ENCODE results near the gene CEBPB. TPM values are rescaled to one million over a fixed set of nuclear protein-coding genes. Genes with fewer than 3 reads are reported as not detected.

Gene CEBPB
- total and polyA plus RNA-seq, 4 donors: 19.7 to 61.8 (median 29.2) TPM

DNA sequence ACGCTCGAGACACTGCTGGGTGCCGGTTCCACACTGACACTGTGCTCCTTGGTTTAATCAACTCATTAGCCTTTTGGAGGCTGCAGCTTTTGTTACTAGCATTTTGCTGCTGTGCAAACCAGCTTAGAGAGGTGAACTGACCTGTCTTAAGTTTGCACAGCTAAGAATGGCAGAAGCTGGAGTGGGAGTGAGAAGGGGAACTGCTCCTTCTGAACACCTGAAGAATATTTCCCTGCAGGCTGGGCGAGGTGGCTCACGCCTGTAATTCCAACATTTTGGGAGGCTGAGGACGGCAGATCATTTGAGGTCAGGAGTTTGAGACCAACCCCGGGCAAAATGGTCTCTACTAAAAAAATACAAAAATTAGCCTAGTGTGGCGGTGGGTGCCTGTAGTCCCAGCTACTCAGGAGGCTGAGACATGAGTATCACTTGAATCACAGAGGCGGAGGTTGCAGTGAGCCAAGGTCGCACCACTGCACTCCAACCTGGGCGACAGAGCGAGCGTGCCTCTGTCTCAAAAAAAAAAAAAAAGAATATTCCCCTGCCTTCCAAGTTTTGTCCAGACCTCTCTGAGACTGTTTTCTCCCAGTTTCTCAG, 5.0 kb downstream of the CEBPB start:
- 51% methylated on average over 13 of the region's 13 CpGs for WGBS
- Histone ChIP-seq H3K4me3 (ENCODE audit: low read depth in 1 of 3, low read length in 3 of 3) (no peak overlapping the region), H3K9me3 (ENCODE audit: control insufficient read depth in 4 of 4, low read length in 3 of 4) (no peaks in the 10 kb centered on the region), H3K9ac (ENCODE audit: low read depth in 1 of 2, low read length in 2 of 2) (peak overlapping the region in 1 of 2 donors; percentile 33), H3K36me3 (ENCODE audit: control insufficient read depth in 4 of 4, insufficient read depth in 3 of 4, low read depth in 1 of 4, low read length in 3 of 4) (peaks cover 0 to 9% (median 0%) of the 10 kb centered on the region in 4 donors), H3K27ac (ENCODE audit: low read depth in 1 of 2, low read length in 2 of 2) (peak overlapping the region; percentile 79 to 98), H3K27me3 (ENCODE audit: control insufficient read depth in 4 of 4, insufficient read depth in 4 of 4, low read length in 3 of 4) (no peaks in the 10 kb centered on the region), H3K4me1 (ENCODE audit: control insufficient read depth in 4 of 4, insufficient read depth in 4 of 4, low read length in 3 of 4) (peaks cover 0 to 17% (median 0%) of the 10 kb centered on the region in 4 donors)
- no peak for DNase-seq (ENCODE audit: low spot score)
- TF ChIP-seq YY1 (IDR thresholded peaks at IDR 0.05): peak; percentile 35
- TF ChIP-seq, protein P1, sequence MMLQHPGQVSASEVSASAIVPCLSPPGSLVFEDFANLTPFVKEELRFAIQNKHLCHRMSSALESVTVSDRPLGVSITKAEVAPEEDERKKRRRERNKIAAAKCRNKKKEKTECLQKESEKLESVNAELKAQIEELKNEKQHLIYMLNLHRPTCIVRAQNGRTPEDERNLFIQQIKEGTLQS (IDR thresholded peaks at IDR 0.05): no peak
- peak; percentile 8 for TF ChIP-seq SP1 (IDR thresholded peaks at IDR 0.05)
- TF ChIP-seq HNF4A (conservative IDR thresholded peaks at IDR 0.05): no peak
- TF ChIP-seq NR2F2 (IDR thresholded peaks at IDR 0.05): no peak

DNA sequence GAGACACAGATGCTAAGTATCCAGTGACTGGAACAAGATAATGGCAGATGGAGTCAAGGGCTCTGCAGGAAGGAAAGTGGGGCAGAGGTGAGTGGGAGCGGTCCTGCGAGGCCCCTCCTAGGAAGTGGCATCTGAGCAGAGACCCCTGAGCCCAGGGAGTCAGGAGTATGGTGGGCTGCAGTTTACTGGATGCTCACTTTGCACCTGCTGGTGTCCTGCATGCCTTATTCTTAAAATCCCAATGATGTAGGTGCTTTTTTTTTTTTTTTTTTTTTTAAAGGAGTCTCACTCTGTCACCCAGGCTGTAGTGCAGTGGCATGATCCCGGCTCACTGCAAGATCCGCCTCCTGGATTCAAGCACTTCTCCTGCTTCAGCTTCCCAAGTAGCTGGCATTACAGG, 5.6 kb downstream of the CEBPB start:
- H3K27ac ChIP-seq (ENCODE audit: low read depth in 1 of 2, low read length in 2 of 2): peak overlapping the region in 1 of 2 donors; percentile 98
- WGBS: 78% methylated on average over 4 of the region's 4 CpGs

GRCh38 chr20:50196896-50197295, 6.3 kb downstream of the CEBPB start:
- peaks cover 0 to 8% (median 0%) of the 10 kb centered on the region in 4 donors for H3K36me3 ChIP-seq (ENCODE audit: control insufficient read depth in 4 of 4, insufficient read depth in 3 of 4, low read depth in 1 of 4, low read length in 3 of 4)
- DNase-seq (ENCODE audit: low spot score): no peak
- H3K9ac ChIP-seq (ENCODE audit: low read depth in 1 of 2, low read length in 2 of 2): no peak overlapping the region
- no peaks in the 10 kb centered on the region for H3K9me3 ChIP-seq (ENCODE audit: control insufficient read depth in 4 of 4, low read length in 3 of 4)
- H3K4me3 ChIP-seq (ENCODE audit: low read depth in 1 of 3, low read length in 3 of 3): no peak overlapping the region
- peaks cover 0 to 17% (median 0%) of the 10 kb centered on the region in 4 donors for H3K4me1 ChIP-seq (ENCODE audit: control insufficient read depth in 4 of 4, insufficient read depth in 4 of 4, low read length in 3 of 4)
- TF ChIP-seq FOXA2 (IDR thresholded peaks at IDR 0.05): no peak
- TF ChIP-seq YY1 (IDR thresholded peaks at IDR 0.05): no peak
- TF ChIP-seq GABPA (IDR thresholded peaks at IDR 0.05 in 1 of 2, conservative IDR thresholded peaks at IDR 0.05 in 1 of 2): no peak
- H3K27me3 ChIP-seq (ENCODE audit: control insufficient read depth in 4 of 4, insufficient read depth in 4 of 4, low read length in 3 of 4): no peaks in the 10 kb centered on the region
- H3K27ac ChIP-seq (ENCODE audit: low read depth in 1 of 2, low read length in 2 of 2): no peak overlapping the region
- 93% methylated on average over 6 of the region's 6 CpGs for WGBS

More for the DNA sequence above, 5.6 kb downstream of the CEBPB start:
- no peak overlapping the region for H3K9ac ChIP-seq (ENCODE audit: low read depth in 1 of 2, low read length in 2 of 2)
- no peak overlapping the region for H3K4me3 ChIP-seq (ENCODE audit: low read depth in 1 of 3, low read length in 3 of 3)
- peaks cover 0 to 17% (median 0%) of the 10 kb centered on the region in 4 donors for H3K4me1 ChIP-seq (ENCODE audit: control insufficient read depth in 4 of 4, insufficient read depth in 4 of 4, low read length in 3 of 4)
- H3K27me3 ChIP-seq (ENCODE audit: control insufficient read depth in 4 of 4, insufficient read depth in 4 of 4, low read length in 3 of 4): no peaks in the 10 kb centered on the region
- H3K36me3 ChIP-seq (ENCODE audit: control insufficient read depth in 4 of 4, insufficient read depth in 3 of 4, low read depth in 1 of 4, low read length in 3 of 4): peaks cover 0 to 9% (median 0%) of the 10 kb centered on the region in 4 donors
- no peak for DNase-seq (ENCODE audit: low spot score)
- peak in 1 of 2 donors; percentile 1 for TF ChIP-seq RAD21 (IDR thresholded peaks at IDR 0.05)
- no peak for TF ChIP-seq JUND (IDR thresholded peaks at IDR 0.05)
- no peaks in the 10 kb centered on the region for H3K9me3 ChIP-seq (ENCODE audit: control insufficient read depth in 4 of 4, low read length in 3 of 4)

- Histone ChIP-seq H3K4me1 (ENCODE audit: control insufficient read depth in 4 of 4, insufficient read depth in 4 of 4, low read length in 3 of 4) (peaks cover 0 to 17% (median 0%) of the 10 kb centered on the region in 4 donors), H3K27ac (ENCODE audit: low read depth in 1 of 2, low read length in 2 of 2) (no peak overlapping the region), H3K9ac (ENCODE audit: low read depth in 1 of 2, low read length in 2 of 2) (no peak overlapping the region), H3K36me3 (ENCODE audit: control insufficient read depth in 4 of 4, insufficient read depth in 3 of 4, low read depth in 1 of 4, low read length in 3 of 4) (peaks cover 0 to 8% (median 0%) of the 10 kb centered on the region in 4 donors), H3K4me3 (ENCODE audit: low read depth in 1 of 3, low read length in 3 of 3) (no peak overlapping the region), H3K27me3 (ENCODE audit: control insufficient read depth in 4 of 4, insufficient read depth in 4 of 4, low read length in 3 of 4) (no peaks in the 10 kb centered on the region), H3K9me3 (ENCODE audit: control insufficient read depth in 4 of 4, low read length in 3 of 4) (no peaks in the 10 kb centered on the region)
- WGBS: 89% methylated on average over 10 of the region's 10 CpGs
- DNase-seq (ENCODE audit: low spot score): no peak
- TF ChIP-seq YY1 (IDR thresholded peaks at IDR 0.05): no peak
- no peak for TF ChIP-seq TAF1 (conservative IDR thresholded peaks at IDR 0.05)
- no peak for TF ChIP-seq JUND (IDR thresholded peaks at IDR 0.05)
- TF ChIP-seq SP1 (IDR thresholded peaks at IDR 0.05): no peak
- no peak for TF ChIP-seq CTCF (IDR thresholded peaks at IDR 0.05; ENCODE audit: low read depth, low read length, missing input control)
- TF ChIP-seq REST (IDR thresholded peaks at IDR 0.05): no peak
- TF ChIP-seq, protein P1 (IDR thresholded peaks at IDR 0.05): no peak
- TF ChIP-seq NR2F2 (IDR thresholded peaks at IDR 0.05): no peak
- no peak for TF ChIP-seq RAD21 (IDR thresholded peaks at IDR 0.05)
- TF ChIP-seq FOXA2 (IDR thresholded peaks at IDR 0.05): no peak
These were observed 7.0 kb downstream of the CEBPB start for GRCh38 chr20:50197463-50198179.

All from liver (tissue), 9 donors.